H9 (cell line): ENCODE results near the gene BCKDHA. TPM values are rescaled to one million over a fixed set of nuclear protein-coding genes. Genes with fewer than 3 reads are reported as not detected.
A peak's percentile ranks its signal among the peaks of the same experiment; 100 is the strongest.

Experiments used
- DNase-seq: peaks from one replicate; pipeline ENCODE4 v3.0.0-alpha.2; 2017
- H2AFZ ChIP-seq: one replicate; pipeline ENCODE4 v1.6.1; 2013; ENCODE audit warnings: mild to moderate bottlenecking, low read length, control low read depth, moderate library complexity
- H2AK5ac ChIP-seq: 2 replicates; pipeline ENCODE4 v1.6.1; 2013; ENCODE audit warnings: low read length, control low read depth, mixed read lengths; ENCODE audit not compliant: insufficient read length
- H2BK120ac ChIP-seq: one replicate; pipeline ENCODE4 v1.6.1; 2013; ENCODE audit warnings: low read depth, mild to moderate bottlenecking, low read length, control low read depth, inconsistent platforms; ENCODE audit not compliant: poor library complexity, severe bottlenecking
- H2BK12ac ChIP-seq: 2 replicates; pipeline ENCODE4 v1.6.1; 2013; ENCODE audit warnings: low read length, control low read depth, mixed read lengths, low read depth; ENCODE audit not compliant: insufficient read length
- H2BK15ac ChIP-seq: 2 replicates; pipeline ENCODE4 v1.6.1; 2013; ENCODE audit warnings: low read depth, low read length, control low read depth
- H2BK20ac ChIP-seq: one replicate; pipeline ENCODE4 v1.6.1; 2013; ENCODE audit warnings: low read depth, mild to moderate bottlenecking, low read length, control low read depth, inconsistent platforms; ENCODE audit not compliant: poor library complexity, severe bottlenecking
- H2BK5ac ChIP-seq: 2 replicates; pipeline ENCODE4 v1.6.1; 2013; ENCODE audit warnings: low read length, control low read depth, mixed read lengths; ENCODE audit not compliant: insufficient read length
- H3K14ac ChIP-seq: 2 replicates; pipeline ENCODE4 v1.6.1; 2013; ENCODE audit warnings: low read length, control low read depth; ENCODE audit not compliant: insufficient read depth
- H3K18ac ChIP-seq: 2 replicates; pipeline ENCODE4 v1.6.1; 2013; ENCODE audit warnings: low read depth, mild to moderate bottlenecking, mixed read lengths, low read length, control low read depth; ENCODE audit not compliant: insufficient read length
- H3K23ac ChIP-seq: 2 replicates; pipeline ENCODE4 v1.6.1; 2013; ENCODE audit warnings: low read length, control low read depth, mixed read lengths, low read depth; ENCODE audit not compliant: insufficient read length
- H3K23me2 ChIP-seq: 2 replicates; pipeline ENCODE4 v1.6.1; 2013; ENCODE audit warnings: low read depth, mild to moderate bottlenecking, mixed read lengths, low read length, control low read depth; ENCODE audit not compliant: insufficient read length, poor library complexity, severe bottlenecking
- H3K27ac ChIP-seq: 2 replicates; pipeline ENCODE4 v1.5.1; 2013; ENCODE audit warnings: low read length, control low read depth, mixed read lengths, low read depth; ENCODE audit not compliant: insufficient read length
- H3K27me3 ChIP-seq: 2 replicates; pipeline ENCODE4 v1.6.1; 2013; ENCODE audit warnings: low read length, control low read depth, inconsistent platforms; ENCODE audit not compliant: insufficient read depth
- H3K4ac ChIP-seq: 2 replicates; pipeline ENCODE4 v1.6.1; 2013; ENCODE audit warnings: low read depth, mild to moderate bottlenecking, control low read depth, inconsistent platforms, low read length, moderate library complexity
- H3K4me1 ChIP-seq: 2 replicates; pipeline ENCODE4 v1.6.1; 2013; ENCODE audit warnings: low read length, control low read depth, inconsistent platforms; ENCODE audit not compliant: insufficient read depth
- H3K4me2 ChIP-seq: 2 replicates; pipeline ENCODE4 v1.6.1; 2013; ENCODE audit warnings: low read length, control low read depth, mixed read lengths; ENCODE audit not compliant: insufficient read length, insufficient read depth
- H3K56ac ChIP-seq: 2 replicates; pipeline ENCODE4 v1.6.1; 2013; ENCODE audit warnings: low read depth, mild to moderate bottlenecking, mixed read lengths, low read length, control low read depth; ENCODE audit not compliant: insufficient read length
- H3K79me1 ChIP-seq: 2 replicates; pipeline ENCODE4 v1.6.1; 2013; ENCODE audit warnings: low read depth, mild to moderate bottlenecking, moderate library complexity, low read length, control low read depth, inconsistent platforms; ENCODE audit not compliant: insufficient read depth, poor library complexity, severe bottlenecking
- H3K79me2 ChIP-seq: 2 replicates; pipeline ENCODE4 v1.6.1; 2013; ENCODE audit warnings: low read length, control low read depth, inconsistent platforms; ENCODE audit not compliant: insufficient read depth
- H3K9ac ChIP-seq: 2 replicates; pipeline ENCODE4 v1.6.1; 2013; ENCODE audit warnings: low read length, control low read depth, mixed read lengths; ENCODE audit not compliant: insufficient read length; ENCODE audit errors: extremely low read depth
- H3K9me3 ChIP-seq: one replicate; pipeline ENCODE4 v1.6.1; 2013; ENCODE audit warnings: low read depth, low read length, inconsistent platforms; ENCODE audit not compliant: control insufficient read depth
- H3T11ph ChIP-seq: one replicate; pipeline ENCODE4 v1.6.1; 2013; ENCODE audit warnings: mild to moderate bottlenecking, low read length, control low read depth, inconsistent platforms
- H4K20me1 ChIP-seq: one replicate; pipeline ENCODE4 v1.6.1; 2013; ENCODE audit not compliant: control insufficient read depth, insufficient read length, insufficient read depth
- H4K5ac ChIP-seq: 2 replicates; pipeline ENCODE4 v1.6.1; 2013; ENCODE audit warnings: low read depth, mild to moderate bottlenecking, mixed read lengths, low read length, control low read depth; ENCODE audit not compliant: insufficient read length
- H4K8ac ChIP-seq: replicated peaks from 2 replicates; pipeline ENCODE4 v1.6.1; 2013; ENCODE audit warnings: low read length, control low read depth, mixed read lengths, low read depth; ENCODE audit not compliant: insufficient read length
- H4K91ac ChIP-seq: 2 replicates; pipeline ENCODE4 v1.6.1; 2013; ENCODE audit warnings: low read depth, mild to moderate bottlenecking, moderate library complexity, mixed read lengths, low read length, control low read depth; ENCODE audit not compliant: insufficient read length
- H3K27ac Mint-ChIP-seq, 3 experiments: 2 replicates in 2 of 3; 3 replicates in 1 of 3; pipeline ENCODE4 v1.8.0; 2020 to 2021; ENCODE audit warnings: mixed read lengths in 3 of 3, mild to moderate bottlenecking in 1 of 3, moderate library complexity in 1 of 3
- H3K27me3 Mint-ChIP-seq: 2 replicates; pipeline ENCODE4 v1.8.0; 2021; ENCODE audit warnings: low read depth, mild to moderate bottlenecking, moderate library complexity, mixed read lengths
- H3K36me3 Mint-ChIP-seq, 3 experiments: 2 replicates in 2 of 3; 3 replicates in 1 of 3; pipeline ENCODE4 v1.8.0; 2020 to 2021; ENCODE audit warnings: low read depth in 3 of 3, mixed read lengths in 3 of 3; ENCODE audit not compliant: insufficient read depth in 1 of 3
- H3K4me1 Mint-ChIP-seq, 2 experiments: 2 replicates each; pipeline ENCODE4 v1.8.0; 2020; ENCODE audit warnings: mixed read lengths in 2 of 2
- H3K4me3 Mint-ChIP-seq, 2 experiments: 2 replicates in 1 of 2; 3 replicates in 1 of 2; pipeline ENCODE4 v1.8.0; 2020 to 2021; ENCODE audit warnings: mild to moderate bottlenecking in 2 of 2, mixed read lengths in 2 of 2, moderate library complexity in 1 of 2
- H3K9me3 Mint-ChIP-seq, 2 experiments: 2 replicates in 1 of 2; 3 replicates in 1 of 2; pipeline ENCODE4 v1.8.0; 2020; ENCODE audit warnings: mild to moderate bottlenecking in 2 of 2, mixed read lengths in 2 of 2, moderate library complexity in 1 of 2
- CTCF ChIP-seq: fragments of 200-600 bp; sonication (generic); conservative IDR thresholded peaks from 3 replicates; pipeline ENCODE4 v1.8.0; 2021; ENCODE audit warnings: antibody characterized with exemption, mild to moderate bottlenecking
- WGBS: extraction: QIAGEN DNeasy Blood & Tissue Kit; methylation state at CpG from one replicate; pipeline ENCODE4 v1.1.7; 2013; ENCODE audit warnings: missing lambda C conversion rate, low lambda C conversion rate, mixed read lengths; ENCODE audit not compliant: insufficient read length; ENCODE audit errors: extremely low coverage; 5-methylcytosine and 5-hydroxymethylcytosine counted together
- total RNA-seq: library from RNA; stranded (reverse); gene quantifications from 2 replicates; pipeline ENCODE4 v1.2.1, GENCODE V29; 2021

BCKDHA gene
- total RNA-seq, 1 experiment from 2014 or later = 21.1 TPM

GRCh38 chr19:41354343-41354953 is 43.2 kb upstream of the BCKDHA start:
- Histone ChIP-seq H3K79me2 (no peaks in the 10 kb centered on the region), H3K9ac (no peak overlapping the region), H2BK12ac (no peak overlapping the region), H4K5ac (no peak overlapping the region), H4K91ac (no peak overlapping the region), H4K20me1 (no peaks in the 10 kb centered on the region), H3K27ac (no peak overlapping the region), H3K4me1 (no peaks in the 10 kb centered on the region; the same call in 1 of the 2 replicates), H2BK5ac (no peak overlapping the region), H4K8ac (no peak overlapping the region), H3K18ac (no peak overlapping the region), H2AFZ (no peak overlapping the region), H2BK120ac (no peak overlapping the region), H3K23ac (no peak overlapping the region), H3K23me2 (peaks cover 26% of the 10 kb centered on the region), H3K79me1 (no peaks in the 10 kb centered on the region), H3K56ac (no peak overlapping the region), H3K4ac (no peak overlapping the region), H2BK15ac (no peak overlapping the region), H3K9me3 (no peaks in the 10 kb centered on the region), H3K4me2 (peak overlapping the region; percentile 11), H3K14ac (no peak overlapping the region), H3T11ph (no peak overlapping the region), H3K27me3 (peaks cover 10% of the 10 kb centered on the region; the same call in 1 of the 2 replicates), H2AK5ac (no peak overlapping the region), H2BK20ac (no peak overlapping the region)
- DNase-seq = no peak
- no peak for TF ChIP-seq CTCF
- Mint-ChIP-seq H3K36me3 (peaks cover 0 to 10% (median 2%) of the 10 kb centered on the region in 3 experiments; a peak in 4 of 7 replicates), H3K9me3 (no peaks in the 10 kb centered on the region; a peak in 1 of 5 replicates), H3K27me3 (peaks cover 44% of the 10 kb centered on the region), H3K4me1 (peaks cover 21 to 22% of the 10 kb centered on the region in 2 experiments), H3K4me3 (peak overlapping the region; percentile 73 to 80), H3K27ac (no peak overlapping the region; a peak in 2 of 7 replicates)
- WGBS = no CpG with 5 or more reads among the region's 23 CpGs
